HPDE6-E6E7 (cell line): ENCODE results near the gene ISL2.
"Not testable (repeated sequence)": the region's sequence is repeated elsewhere in the genome, so short reads cannot be mapped to it uniquely, and the experiment has no call there.

Source experiments
- DNase-seq: peaks from one replicate; pipeline ENCODE4 v3.0.0; 2011; ENCODE audit warnings: missing footprints; ENCODE audit errors: extremely low spot score

The ISL2 gene

DNA sequence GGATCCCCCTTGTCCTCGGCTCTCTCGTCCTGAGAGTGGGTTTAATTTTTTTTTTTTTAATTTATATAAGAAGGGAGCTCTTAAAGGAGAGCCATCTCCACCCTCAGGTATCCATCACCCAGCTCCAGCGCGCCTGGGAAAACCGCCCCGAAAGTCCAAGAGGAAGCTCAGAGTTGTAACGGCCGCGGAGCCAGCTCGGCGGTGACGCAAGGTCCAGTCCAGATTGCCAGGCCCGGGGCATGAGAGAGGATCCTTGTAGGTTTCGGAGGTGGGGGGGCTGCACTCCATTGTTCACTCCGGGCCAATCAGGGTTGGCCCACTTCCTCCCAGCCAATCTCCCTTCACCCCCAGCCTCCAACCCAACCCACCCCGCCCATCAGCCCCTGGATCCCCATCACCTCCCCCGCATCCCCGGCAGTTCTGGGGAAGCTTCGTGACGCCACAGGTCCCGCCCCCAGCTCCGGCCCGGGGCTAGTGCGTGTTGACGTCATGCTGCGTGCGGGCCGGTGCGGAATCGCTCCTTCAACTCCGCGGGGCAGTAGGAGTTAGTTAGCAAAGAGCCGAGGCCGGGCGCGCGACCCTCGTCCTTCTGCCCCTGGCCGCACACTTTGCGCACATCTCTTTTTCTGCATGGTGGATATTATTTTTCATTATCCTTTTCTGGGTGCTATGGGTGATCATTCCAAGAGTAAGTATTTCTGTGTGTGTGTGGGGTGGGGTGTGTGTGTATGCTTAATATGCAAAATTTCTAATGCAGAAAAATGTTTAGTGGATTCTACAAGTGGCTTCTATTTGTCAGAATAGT is at the start of gene ISL2:
TSS of gene ISL2 (plus strand) at position 520 of the 805 bp plus-strand sequence. CDS start at position 631, 111 bp downstream.
- DNase-seq: peak; percentile 69

DNA sequence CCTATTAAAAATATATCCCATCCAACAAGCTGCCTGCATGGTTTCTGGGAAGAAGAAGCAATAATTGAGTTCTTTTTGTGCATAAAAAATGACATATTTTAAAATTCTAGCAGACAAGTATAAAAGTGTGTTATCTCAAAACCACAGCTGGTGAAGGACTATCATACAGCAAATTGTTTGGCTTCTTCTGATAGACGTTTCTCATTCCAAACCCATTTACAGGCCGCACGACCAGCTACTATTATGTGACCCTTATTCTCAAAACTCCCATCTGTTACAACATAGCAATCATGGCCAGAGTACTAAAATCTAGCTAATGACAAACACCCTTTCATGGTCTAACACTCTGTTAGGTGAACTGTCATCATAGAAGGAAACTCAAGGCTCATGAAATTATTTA is 47.0 kb upstream of the ISL2 start:
- no peak for DNase-seq

DNA sequence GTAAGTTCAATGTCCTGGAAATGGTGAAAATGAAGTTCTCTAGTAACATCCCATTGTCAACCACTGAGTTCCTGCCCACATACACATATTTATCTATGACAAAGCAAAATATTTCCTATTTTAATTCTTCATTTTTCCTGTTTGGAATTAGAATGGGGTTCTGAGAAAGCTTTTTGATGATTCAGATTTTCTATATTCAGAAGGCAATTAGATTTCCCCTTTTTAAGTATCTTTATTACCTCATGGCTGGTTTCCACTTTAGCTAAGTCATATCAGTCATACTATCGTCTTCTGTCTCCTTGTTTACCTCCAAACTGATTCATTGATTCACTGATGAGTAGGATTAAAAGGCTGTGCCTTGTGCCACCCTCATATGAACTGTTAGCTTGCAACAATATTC is 43.2 kb upstream of the ISL2 start:
- DNase-seq: no peak

DNA sequence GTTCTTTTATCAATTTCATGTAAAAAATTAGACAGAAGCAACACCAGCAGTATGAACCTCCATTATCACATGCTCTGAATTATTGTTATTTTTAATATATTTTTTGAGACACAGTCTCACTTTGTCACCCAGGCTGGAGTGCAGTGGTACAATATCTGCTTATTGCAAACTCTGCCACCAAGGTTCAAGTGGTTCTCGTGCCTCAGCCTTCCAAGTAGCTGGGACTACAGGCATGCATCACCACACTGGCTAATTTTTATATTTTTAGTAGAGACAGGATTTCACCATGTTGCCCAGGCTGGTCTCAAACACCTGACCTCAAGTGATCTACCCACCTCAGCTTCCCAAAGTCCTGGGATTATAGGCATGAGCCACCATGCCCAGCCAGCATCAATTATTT is 42.1 kb upstream of the ISL2 start:
- DNase-seq: not testable (repeated sequence)

DNA sequence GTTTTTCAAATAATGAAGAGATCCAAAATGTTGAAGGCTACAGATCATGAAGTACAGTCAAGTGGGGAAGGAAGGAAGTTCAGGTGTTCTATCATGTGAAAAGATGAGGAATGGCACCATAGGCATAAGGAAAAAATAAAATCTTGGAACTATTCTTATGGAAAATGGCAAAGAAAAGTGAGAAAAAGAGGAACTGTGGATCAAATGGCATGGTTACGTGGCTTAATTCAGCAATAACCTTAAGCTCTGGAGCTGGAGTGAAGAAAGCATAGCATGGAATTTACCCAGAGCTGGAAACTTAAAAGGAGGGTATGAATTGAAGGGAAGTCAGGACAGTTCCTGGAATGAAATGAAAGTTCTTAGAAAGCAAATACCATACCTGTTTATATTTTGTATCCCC is 39.7 kb upstream of the ISL2 start:
- no peak for DNase-seq

DNA sequence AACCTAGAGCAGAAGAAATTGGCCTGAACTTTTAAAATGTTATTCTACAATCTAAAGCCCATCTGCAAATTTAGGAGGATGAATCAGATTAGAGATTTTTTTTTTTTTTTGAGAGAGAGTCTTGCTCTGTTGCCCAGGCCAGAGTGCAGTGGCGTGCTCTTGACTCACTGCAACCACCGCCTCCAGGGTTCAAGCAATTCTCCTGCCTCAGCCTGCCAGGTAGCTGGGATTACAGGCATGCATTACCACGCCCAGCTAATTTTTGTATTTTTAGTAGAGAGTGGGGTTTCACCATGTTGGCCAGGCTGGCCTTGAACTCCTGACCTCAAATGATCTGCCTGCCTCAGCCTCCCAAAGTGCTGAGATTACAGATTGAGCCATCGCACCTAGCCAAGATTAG is 38.6 kb upstream of the ISL2 start:
- DNase-seq: not testable (repeated sequence)

DNA sequence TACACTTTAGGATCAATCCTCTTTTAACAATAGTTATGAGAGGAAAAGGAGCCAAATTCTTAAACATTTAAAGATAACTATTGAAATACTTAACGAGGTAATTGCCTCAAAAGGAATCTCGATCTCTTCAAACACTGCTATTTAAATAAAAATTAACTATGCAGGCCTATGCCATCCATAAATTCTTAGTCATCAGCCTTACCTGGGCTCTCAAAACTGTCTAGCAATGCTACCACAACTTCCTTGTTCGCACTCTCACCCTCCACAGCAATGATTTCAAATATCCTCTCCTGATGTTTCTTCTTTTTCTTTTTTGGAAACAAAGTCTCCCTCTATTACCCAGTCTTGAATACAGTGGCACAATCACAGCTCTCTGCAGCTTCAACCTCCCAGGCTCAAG is 37.6 kb upstream of the ISL2 start:
- DNase-seq: no peak

DNA sequence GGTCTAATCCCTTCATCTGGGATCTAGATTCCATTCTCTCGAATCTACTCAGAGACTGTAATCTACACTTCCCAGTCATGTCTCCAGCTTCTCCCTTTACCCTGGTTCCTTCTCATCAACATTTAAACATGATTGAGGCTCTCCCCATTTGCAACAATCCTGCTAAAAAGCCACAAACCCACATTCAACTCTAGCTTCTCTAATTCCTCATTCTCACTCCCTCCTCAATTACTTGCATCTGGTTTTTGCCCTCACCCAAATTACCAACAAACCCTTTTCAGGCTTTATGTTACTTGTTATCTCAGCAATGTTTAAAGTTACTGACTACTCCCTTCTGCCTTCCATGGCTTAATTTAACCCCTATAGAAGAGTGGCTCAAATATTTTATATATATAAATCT is 36.8 kb upstream of the ISL2 start:
- no peak for DNase-seq

DNA sequence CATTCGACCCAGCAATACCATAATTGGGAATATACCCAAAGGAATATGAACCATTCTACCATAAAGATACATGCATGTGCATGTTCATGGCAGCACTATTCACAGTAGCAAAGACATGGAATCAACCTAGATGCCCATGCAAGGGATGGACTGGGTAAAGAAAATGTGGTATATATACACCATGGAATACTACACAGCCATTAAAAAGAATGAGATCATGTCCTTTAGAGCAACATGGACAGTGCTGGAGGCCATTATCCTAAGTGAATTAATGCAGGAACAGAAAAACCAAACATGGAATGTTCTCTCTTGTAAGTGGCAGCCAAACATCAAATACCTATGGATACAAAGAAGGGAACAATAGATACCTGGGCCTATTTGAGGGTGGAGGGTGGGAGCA is 32.7 kb upstream of the ISL2 start:
- DNase-seq: no peak

DNA sequence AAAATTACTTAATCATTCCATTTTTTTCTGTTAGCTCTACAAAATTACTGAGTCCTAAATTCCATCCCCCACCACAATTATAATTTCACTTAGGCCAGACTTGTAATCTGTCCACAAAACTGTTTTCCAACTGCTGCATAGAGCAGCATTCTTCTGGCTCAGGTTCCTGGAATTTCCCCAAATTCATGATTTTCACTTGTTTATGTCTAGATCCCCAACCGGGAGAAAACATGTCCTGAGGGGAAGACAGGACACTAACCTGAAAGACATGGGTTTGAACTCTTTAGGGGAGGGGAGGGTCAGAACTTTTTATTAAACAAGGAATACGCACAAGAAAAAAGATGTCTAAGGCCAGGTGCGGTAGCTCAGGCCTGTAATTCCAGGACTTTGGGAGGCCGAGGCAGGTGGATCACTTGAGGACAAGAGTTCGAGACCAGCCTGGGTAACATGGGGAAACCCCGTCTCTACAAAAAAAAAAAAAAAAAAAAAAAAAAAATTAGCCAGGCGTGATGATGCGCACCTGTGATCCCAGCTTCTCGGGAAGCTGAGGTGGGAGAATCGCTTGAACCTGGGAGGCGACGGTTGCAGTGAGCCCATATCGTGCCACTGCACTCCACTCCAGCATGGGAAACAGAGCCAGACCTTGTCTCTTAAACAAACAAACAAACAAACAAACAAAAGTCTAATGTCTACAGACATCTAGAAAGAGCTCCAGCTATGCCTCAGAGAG is 26.8 kb upstream of the ISL2 start:
- DNase-seq: no peak

DNA sequence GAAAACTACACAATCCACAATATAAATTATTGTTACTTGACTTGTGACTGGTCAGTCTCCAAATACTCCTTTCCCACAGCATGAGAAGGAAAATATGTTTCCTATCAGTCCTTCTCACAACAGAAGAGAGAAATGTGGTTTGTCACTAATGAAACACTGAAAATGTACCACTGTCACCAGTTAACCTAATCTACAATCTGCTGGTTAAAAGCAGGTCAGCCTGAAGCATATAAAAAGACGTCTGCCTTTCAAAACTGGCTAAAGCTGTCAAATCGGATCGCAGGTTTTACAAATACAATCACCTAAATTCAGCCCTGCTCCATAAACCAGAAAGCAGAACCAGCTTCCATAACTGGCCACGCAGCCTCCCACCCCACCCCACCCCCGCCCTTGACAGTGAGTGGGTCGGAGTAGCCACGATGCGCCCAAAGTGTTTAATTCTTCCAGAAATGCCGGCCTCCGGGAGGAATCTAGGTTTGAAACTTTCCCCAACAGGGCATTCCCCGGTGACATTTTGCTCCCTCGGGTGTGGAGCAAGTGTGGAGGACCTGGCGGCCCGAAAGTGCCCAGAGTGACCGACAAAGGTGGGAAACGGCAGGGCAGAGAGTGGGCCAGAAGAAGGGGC is 26.0 kb upstream of the ISL2 start:
- peak; percentile 17 for DNase-seq

DNA sequence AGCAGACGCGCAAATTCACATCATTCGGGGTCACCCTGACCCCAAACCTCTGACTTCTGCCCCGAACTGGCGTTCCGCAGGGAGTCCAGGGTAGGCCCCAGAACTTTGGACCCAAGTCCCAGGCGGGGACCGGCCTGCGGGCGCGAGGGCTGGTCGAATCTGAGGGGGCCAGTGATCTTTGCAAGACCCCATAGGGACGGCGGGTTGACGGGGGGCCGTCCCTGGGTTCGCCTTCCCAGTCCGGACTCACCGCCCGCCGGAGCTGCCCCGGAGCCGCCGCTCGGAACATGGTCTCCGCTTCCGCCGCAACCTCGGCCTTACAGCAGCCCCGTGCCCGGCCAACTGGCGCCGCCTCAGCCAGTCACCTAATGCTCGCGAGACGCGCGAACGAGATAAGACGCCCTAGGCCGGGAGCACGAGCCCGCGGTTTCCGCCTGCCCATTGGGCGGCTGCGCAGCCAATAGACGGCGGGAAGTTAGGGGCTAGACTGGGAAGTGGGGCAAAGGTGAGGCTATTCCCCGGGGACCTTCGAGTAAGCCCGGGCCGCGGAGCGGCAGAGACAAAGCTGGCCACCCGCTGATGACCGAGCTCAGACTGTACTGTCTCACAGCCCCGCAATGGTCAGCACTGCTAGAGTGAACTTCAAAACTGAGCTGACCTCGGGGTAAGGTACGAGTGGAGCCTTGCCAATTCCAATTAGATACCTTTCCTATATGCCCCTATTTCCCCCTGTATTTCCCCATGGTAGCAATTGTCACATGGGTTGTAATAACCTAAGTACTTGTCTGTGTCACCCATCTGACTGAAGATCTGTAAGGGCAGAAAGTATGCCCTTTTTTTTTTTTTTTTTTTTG is 25.2 kb upstream of the ISL2 start, which contains the start of gene ETFA:
TSS of gene ETFA (minus strand) at position 370 of the 854 bp plus-strand sequence. CDS start at position 289, 81 bp downstream.
- peak; percentile 99 for DNase-seq

DNA sequence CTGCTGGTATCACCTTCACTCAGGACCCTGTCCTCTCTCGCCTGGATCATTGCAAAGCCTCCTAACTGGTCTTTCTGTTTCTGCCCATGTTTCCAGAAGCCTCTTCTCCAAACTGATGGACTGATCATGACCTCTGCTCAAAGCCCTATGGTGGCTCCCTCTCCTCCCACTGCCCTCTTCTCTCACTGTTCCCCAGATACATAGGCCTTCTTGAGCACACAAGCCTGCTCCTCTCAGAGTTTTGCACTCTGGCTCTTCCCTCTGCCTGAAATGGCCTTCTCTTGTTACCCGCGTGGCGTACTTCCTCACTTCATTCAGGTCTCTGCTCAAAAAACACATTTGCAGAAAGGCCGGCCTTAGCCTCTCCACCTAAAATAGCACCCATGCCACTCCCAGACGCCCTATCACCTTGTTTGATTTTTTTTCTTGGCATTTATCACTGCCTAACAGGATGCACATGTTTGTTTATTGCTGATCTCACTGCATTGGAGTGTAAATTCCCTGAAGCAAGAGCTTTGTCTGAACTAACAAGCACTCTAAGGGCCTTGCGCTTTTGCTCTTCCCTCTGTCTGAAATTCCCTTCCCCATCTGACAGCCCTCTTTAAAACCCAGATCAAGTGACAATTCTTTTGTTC is 23.9 kb upstream of the ISL2 start:
- DNase-seq: peak; percentile 44

DNA sequence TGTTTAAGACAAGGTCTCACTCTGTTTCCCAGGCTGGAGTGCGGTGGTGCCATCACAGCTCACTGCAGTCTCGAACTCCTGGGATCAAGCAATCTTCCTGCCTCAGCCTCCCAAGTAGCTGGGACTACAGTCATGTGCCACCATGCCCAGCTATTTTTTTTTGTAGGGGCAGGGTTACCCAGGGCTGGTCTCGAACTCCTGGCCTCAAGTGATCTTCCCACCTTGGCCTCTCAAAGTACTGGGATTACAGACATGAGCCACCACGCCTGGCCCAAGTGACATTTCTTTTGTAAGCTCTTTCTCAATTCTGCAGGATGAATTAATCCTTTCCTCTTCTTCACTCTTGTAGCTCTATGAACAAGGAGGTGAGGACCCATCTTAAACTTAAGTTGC is 23.4 kb upstream of the ISL2 start:
- not testable (repeated sequence) for DNase-seq

DNA sequence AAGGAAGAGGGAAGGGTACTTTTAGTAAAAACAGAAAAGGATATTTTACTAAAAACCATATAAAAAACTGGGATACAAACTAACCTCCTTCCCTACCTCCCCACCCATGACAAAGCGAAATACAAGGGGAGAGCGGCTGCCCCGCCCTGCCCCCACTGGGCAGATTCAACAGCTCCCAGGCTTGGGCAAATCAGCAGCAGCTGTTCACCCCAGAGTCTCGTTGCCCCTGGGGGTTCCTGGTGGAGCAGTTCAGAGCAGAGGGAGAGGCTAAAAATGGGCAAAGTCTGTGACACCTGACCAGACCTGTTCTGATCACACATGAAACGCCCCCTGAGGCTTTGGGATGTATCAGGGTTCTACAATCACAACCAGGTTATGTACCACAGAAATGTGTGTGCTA is 22.8 kb upstream of the ISL2 start:
- DNase-seq: no peak

DNA sequence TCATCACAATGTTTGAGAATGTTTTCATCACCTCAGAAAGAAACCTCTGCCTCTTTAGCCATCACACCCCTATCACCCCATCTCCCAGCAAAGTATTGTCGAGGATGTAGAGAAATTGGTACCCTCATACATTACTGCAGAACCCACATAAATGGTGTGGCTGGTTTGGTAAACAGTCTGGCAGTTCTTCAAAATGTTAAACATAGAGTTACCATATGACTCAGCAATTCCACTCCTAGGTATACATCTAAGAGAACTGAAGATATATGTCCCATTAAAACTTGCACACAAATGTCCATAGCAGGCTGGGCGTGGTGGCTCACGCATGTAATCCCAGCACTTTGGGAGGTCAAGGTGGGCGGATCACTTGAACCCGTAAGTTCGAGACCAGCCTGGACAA is 16.6 kb upstream of the ISL2 start:
- DNase-seq: no peak

DNA sequence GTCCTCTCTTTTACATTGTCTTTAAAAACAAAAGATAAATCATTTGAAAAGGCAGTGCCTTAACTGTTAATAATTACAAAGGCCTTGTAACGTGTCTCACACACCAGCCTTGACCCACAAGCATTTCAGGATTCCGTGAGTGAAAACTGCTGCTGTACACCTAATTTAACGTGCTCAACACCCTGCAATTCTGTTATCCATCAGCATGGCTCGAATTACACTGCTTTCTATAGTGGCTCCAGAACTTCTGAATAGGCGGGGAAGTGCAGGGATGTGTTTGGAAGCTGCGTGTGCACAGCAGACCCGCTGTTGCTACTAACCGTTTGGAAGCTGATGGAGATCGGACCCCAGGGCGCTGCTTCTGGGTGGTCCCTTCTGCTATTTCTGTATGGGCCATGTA is 15.4 kb upstream of the ISL2 start:
- DNase-seq: no peak

DNA sequence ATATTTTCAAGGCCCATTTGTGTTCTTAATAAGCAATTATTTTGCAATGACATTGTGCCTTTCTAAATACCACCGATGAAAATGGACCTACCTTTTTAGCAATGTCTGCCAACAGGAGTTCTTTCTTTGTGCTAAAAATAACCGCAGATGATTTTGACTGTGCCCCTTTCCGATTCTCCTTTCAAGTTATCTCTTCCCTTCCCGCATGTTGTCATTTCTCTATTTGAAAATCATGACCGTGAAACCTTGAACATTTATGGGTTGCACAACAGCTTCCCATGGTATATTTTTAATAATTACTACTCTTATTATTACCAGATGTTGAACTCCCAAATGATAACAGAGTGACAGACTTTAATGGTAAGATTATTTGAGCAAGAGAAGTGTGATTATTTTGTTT is 15.0 kb upstream of the ISL2 start:
- DNase-seq: no peak

DNA sequence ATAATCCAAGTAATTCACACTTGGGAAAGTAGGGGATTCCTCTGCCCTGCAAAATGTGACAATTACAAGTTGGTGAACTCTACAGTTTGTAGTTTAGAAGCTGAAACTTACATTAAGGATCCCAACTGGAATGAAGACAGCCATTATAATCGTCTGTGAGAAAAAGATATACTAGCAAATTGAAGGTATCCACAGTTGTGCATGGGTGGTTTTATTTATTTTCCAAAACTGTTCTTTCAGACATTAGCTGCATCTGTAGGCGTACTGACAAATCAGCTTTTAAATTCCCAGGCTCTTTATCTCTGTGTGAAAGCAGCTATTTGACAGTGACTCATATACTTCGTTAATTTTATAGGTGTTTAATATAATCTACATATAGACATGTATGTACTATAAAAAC is 12.5 kb upstream of the ISL2 start:
- no peak for DNase-seq

DNA sequence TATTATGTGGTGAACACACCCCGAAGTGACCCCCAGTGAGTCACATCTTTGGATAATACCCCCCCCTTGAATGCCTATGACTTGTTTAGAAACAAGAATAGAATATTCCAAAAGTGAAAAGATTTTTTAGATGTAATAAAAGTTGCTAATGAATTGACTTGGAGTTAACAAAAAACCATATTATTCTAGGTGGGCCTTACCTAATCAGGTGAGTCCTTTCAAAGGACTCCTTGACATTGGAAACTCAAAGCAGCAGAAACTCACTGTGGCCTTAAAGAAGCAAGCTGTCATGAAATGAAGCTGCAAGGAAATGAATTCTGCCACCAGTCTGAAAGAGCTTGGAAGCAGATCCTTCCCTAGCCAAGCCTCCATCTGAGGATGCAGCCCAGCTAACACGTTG is 10.9 kb upstream of the ISL2 start:
- no peak for DNase-seq
